Esophagus squamous epithelium (tissue), 4 donors: Measurements from ENCODE around the gene CCDC68.

ENCODE experiments used
- POLR2A ChIP-seq, 4 donors: fragments of 450-650 bp; IDR thresholded peaks; one replicate each; pipeline ENCODE4 v1.6.1; 2017; ENCODE audit warnings: antibody characterized with exemption in 4 of 4, mild to moderate bottlenecking in 4 of 4, moderate library complexity in 3 of 4
- TF ChIP-seq, protein P1 (sequence below), 6 experiments: fragments of 450-650 bp in 4 of 6; fragments of 200-600 bp in 2 of 6; sonication (generic) in 2 of 6; IDR thresholded peaks; one replicate each; pipeline ENCODE4 v1.5.1; 2016 to 2019; ENCODE audit warnings: antibody characterized with exemption in 6 of 6, mild to moderate bottlenecking in 4 of 6, moderate library complexity in 4 of 6

DNA sequence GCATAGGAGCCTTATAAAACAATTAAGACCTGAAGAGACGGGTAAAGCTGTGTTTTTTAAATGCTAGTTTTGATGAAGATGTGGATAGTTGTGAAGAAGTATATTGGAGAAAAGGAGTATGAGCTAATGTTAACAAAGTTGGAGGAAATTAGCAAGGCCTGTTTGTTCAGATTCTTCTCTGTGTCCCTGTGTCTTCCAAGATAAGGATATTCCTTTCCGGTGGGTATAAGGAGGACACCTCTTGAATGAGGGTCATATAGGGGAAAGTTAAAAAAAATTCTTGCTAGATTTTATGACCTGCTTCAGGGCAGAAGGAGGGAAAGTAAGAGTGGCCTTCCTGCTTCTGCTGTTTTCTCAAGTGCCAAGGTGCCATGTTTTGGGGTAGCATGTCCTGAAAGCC, 59.0 kb downstream of the CCDC68 start:
- TF ChIP-seq, protein P1, sequence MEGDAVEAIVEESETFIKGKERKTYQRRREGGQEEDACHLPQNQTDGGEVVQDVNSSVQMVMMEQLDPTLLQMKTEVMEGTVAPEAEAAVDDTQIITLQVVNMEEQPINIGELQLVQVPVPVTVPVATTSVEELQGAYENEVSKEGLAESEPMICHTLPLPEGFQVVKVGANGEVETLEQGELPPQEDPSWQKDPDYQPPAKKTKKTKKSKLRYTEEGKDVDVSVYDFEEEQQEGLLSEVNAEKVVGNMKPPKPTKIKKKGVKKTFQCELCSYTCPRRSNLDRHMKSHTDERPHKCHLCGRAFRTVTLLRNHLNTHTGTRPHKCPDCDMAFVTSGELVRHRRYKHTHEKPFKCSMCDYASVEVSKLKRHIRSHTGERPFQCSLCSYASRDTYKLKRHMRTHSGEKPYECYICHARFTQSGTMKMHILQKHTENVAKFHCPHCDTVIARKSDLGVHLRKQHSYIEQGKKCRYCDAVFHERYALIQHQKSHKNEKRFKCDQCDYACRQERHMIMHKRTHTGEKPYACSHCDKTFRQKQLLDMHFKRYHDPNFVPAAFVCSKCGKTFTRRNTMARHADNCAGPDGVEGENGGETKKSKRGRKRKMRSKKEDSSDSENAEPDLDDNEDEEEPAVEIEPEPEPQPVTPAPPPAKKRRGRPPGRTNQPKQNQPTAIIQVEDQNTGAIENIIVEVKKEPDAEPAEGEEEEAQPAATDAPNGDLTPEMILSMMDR (IDR thresholded peaks at IDR 0.05) = no peak
- TF ChIP-seq POLR2A (IDR thresholded peaks at IDR 0.05) = no peak
